Left colon (tissue), 2 donors: ENCODE data around the gene PEAK1. TPM values are rescaled to one million over a fixed set of nuclear protein-coding genes. Genes with fewer than 3 reads are reported as not detected.

Source experiments
- ATAC-seq: fragments of 200-7000 bp; cut with Tn5 transposase; one replicate; pipeline ENCODE4 v1.9.1; 2020; ENCODE audit warnings: mild to moderate bottlenecking, moderate library complexity
- DNase-seq, 2 donors: peaks; one replicate each; pipeline ENCODE4 v3.0.0-alpha.2; 2020
- intact Hi-C, 2 donors: fragments of 100-400 bp; cut with DNase I in 1 of 2; cut with micrococcal nuclease in 1 of 2; formaldehyde crosslinking; loops; one replicate each; pipeline versions ENCODE4 v1.11.2 to v1.14.0; 2022; cut with DNase I, micrococcal nuclease
- total RNA-seq, 2 donors: library from RNA; stranded (reverse); fragmentation: NEBNext Ultra II Directional; extraction: Animal tissue kit (Norgen Biotek cat#: 25700); gene quantifications; one replicate each; pipeline ENCODE4 v1.2.1, GENCODE V29; 2021
- donor health status: DM: no; HTN: no; CAD: no.
- donor health status: DM: yes; HTN: yes; CAD: no.

The PEAK1 gene
- total RNA-seq, 2 donors from 2014 or later: 57.0 to 57.5 TPM

DNA sequence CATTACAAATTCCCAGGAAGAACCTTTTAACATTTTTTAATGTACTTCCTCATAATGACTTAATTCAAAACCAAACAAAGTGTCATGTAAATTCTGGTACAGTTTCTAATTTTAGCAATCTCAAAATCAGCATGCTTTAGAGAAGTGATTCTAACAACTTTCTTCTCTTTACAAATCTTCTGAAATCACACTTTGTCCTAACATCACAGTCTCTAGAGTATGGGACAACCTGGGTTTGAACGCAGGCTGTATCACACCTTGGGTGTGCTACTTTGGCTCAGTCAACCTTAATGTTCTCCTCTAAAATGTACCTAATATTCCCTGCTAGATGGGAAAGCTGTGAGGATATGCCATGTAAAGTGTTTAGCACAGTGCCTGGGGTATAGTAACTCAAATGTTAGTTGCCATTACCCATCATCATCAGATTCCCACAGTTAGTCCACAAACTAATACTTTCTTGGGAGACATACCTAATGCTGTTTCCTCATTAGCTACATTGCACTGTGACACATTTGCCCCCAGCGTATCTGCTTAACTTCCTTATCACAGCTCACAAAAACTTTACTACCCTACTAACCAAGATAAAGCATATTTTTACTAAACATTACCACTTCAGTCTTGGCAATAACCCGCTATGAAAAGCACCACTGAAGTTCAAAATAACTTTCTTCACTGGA lies 352.1 kb downstream of the PEAK1 start:
- ATAC-seq: peak; percentile 57
- DNase-seq: peak; percentile 29 to 55
- intact Hi-C loops: no loop called here

DNA sequence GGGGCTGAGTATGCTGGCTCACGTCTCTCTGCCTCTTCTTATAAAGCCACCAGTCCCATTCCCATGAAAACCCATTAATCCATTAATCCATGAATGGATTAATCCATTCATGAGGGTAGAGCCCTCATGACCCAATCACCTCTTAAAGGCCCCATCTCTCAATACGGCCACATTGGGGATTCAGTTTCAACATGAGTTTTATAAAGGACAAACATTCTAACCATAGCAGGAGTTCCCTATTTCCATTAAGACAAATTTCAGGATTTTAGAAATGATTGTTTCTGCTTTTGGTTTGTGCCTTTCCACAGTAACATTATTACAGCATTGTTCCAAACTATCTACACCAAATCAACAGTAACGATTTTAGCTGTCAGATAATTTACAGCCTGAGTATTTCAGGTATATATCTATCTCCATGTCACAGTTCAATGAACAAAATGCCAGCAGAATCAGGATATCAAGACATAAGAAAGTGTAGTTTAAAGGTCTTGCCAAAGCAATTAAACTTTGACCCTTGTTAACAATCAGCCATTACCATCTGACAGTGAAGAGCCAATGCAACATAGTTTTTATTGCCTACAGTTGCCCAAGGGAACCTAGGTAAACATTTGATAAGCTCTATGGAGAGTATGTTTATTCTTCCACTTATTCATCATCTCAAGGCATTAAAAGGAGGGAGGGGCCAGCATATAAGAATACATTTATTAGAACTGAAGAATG lies 352.8 kb downstream of the PEAK1 start:
- DNase-seq: no peak
- ATAC-seq: peak; percentile 62
- intact Hi-C loops: no loop called here

DNA sequence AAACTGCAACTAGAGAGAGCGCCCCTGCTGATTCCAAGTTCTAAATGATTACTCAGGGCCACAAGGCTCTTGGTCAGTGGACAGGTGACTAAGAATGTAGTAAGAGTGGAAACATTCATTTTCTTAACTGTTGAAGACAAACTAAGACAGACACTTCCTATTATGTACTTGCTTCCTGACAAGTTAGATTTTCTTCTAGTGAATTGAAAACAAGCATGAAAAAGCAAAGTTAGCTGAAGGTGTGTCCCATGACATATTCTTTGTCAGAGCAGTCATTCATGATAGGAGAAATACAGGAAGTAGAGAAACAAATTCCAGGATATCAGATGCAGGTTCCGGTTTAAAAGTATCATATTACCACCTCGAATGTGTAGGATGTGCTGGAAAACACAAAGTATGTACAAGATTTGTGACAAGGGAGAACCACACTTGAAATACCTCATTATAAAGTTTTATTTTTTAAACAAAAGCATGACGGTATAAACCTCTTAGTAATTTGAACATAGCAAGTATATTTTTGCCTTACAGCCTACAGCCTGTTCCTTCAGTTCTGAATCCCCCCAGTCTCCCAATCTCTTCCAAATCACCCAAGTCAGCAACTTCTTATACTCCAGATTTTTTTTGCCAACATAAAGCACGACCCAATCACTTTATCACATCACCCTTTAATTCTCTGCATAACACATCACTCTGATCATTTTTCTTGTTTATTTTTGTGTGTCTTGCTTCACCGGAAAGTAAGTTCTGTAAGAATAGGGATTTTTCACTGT lies 355.2 kb downstream of the PEAK1 start:
- peak; percentile 33 for ATAC-seq
- no peak for DNase-seq
- intact Hi-C loops: no loop called here

DNA sequence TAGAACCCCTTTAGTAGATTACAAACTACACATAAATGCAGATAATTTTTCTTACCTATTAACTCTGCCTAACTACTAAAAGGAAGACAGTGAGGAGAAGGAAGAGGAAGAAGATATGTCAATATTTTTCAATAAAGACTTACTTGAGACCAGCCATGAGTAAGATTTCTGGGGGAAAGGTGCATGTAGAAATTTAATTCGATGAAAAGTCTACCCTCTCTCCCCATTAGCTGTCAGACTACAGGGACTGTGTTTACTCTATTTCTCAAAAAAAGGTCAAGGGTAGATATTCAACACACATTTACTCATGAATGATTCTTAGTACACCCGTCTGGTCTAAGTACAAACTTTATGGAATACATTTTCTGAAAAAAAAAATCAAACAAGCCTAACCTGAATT lies 355.8 kb downstream of the PEAK1 start:
- no peak for DNase-seq
- intact Hi-C loops: no loop called here
- ATAC-seq: no peak

DNA sequence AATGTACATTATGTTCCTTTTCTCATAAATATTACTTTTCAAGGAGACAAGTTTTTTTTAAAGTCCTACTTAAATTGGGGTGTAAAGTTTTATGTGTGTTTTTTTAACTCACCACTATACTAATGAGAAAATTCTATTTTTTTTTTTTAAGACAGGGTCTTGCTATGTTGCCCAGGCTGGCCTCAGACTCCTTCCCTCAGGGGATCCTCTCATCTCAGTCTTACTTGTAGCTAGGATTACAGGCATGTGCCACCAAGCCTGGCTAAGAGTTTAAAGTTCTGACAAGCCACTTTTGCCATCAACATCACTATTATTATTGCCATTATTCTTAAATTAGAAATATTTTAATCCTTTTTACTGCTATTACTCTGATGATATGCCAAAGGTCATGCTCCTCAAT lies 356.7 kb downstream of the PEAK1 start:
- DNase-seq: no peak
- ATAC-seq: no peak
- intact Hi-C loops: no loop called here

DNA sequence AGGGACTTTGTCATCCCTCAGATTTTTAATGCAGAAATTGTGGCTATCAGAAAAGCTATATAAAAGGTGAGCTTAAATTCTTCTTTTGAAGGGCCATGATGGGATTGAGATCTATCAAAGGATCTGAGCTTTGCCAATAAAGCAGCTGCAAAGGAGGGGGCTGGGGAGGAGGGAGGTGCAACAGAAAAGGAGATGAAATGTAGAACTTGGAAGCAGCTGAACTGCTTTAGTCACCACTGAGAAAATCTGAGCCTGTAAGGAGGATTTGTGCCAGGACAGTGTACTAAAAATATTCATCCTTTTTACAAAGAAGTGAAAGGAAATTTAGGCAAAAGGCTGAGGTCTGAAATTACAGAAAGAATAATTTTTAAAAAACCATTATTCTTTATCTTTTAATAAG lies 359.4 kb downstream of the PEAK1 start:
- ATAC-seq (no peak), DNase-seq (no peak)

DNA sequence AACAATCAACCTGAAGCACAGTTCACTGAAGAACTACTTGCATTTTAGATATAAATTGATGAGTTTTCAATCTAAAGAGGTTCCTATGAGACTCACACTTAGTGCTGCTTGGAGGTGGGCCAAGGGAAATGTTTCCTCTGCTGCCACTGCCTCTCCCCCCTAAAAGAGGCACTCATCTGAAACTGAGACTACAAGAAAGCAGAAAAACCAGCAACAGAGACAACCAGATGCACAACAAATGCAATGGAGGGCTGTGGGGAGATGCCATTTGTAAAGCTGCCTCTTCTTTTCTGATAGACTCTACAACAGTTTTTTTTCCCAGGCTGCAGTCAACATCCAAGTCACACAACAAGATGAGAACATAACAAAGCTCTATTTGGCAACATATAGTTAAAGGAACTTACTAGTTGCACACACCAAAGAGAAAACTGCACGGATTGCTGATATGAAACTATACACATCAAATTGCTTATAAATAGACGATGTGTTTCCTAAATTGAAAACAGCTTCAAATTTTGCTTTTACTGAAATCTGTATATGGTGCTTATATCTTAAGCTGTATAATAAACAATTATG lies 360.0 kb downstream of the PEAK1 start:
- ATAC-seq (no peak), DNase-seq (no peak)
- intact Hi-C loops: no loop called here

More for the DNA sequence above, 359.4 kb downstream of the PEAK1 start:
- intact Hi-C loops: no loop called here

DNA sequence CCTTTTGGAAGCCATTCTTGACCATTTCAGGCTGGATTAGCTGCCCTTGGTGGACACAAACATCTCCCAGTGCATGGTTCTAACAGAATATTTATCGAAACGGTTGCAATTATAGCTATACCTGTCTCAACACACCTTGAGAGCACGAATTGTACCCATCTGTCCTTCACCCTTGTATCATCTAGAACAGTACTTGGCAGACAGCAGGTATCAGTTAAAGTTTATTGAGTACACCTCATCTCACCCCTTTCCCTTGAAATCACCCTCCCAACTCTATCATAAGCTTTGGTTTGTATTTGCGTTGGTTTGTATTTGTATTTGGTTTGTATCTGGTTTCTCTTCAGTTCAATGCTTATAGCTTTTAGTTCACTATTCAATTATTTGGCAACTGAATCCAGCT lies 361.4 kb downstream of the PEAK1 start:
- ATAC-seq: no peak
- intact Hi-C loops: no loop called here
- no peak for DNase-seq

DNA sequence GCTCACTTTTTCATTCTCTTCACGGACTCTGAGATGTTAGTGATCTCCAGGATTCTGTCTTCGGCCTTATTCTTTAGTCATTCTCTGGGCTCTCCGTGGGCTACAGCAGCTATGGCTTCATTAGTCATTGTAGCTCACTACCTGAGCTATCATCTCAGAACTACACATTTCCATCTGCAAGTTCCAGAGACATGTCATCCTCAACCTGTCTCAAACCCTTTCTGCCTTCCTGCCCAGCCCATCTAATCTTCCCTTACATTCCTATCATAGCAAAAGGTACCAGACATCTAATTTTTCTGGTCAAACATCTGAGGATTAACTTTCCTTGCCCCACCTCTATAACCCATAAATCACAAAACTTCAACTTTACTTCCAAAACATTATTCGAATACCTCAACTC lies 362.2 kb downstream of the PEAK1 start:
- intact Hi-C loops: no loop called here
- DNase-seq: no peak
- ATAC-seq: no peak

DNA sequence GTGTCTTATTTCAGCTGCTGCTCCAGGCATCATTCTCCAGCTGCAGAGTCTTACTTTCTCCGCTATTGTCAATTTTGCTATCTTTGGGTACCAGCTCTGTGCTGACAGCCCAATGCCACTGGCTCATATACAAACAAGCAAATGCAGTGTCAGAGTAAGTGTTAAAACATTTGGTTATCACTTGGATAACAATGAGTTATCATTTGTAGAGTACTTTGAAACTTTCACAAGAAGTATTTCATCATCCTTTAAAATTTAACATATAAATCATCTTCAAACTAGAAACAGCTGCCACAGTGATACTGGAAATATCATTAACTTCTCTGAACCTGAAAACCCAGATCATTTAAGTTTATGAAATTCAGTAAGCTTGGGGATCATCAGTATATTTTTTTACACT lies 362.8 kb downstream of the PEAK1 start:
- ATAC-seq: no peak
- no peak for DNase-seq
- intact Hi-C loops: no loop called here

DNA sequence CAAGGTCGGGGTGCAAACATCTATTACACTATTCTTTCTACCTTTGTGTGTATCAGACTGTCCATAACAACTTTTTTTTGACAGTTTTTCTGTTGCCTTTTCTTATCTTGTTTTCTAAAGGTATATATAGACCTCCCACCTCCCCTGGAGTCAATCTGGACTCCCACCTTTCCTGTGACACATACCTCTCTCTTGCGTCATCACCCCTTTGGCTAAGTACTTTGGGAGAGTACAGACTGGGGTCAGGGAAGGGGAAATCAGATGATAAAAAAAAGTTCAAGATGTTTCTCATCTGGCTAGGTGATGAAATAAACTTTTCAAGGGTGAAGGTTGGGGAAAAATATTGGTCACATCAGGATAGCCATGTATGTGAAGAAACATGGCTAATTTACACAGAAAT lies 366.2 kb downstream of the PEAK1 start:
- intact Hi-C loops: no loop called here
- no peak for DNase-seq
- no peak for ATAC-seq

DNA sequence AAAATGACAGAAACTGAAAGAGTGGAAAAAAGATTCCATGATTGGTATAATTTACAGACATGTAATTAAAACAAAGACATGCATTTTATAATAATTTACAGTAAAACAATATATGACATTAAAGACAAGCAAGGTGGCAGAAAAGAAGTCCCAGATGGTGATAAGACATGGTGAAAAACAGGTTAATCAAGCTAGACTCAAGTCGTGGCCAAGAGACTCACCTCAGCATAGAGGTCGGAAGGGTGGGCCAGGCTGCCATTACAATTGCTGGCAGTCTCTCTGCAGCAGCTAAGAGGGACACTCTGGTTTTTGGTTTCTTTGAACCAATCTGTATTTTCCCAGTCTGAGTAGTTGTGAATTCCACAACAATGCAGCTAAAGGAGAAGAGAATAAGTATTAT lies 367.3 kb downstream of the PEAK1 start:
- intact Hi-C loops: no loop called here
- ATAC-seq (no peak), DNase-seq (no peak)

Other genes starting within 250 kb of the PEAK1 start
- 10 to 100 TPM; 30.6 to 31.6 TPM for gene HMG20A, start 784 bp upstream of the PEAK1 start, total RNA-seq
- gene LINGO1, start 212.8 kb upstream of the PEAK1 start, total RNA-seq: 1 to 10 TPM; 1.2 to 2.2 TPM